ENCODE data around the gene SCT. TPM values are rescaled to one million over a fixed set of nuclear protein-coding genes. Genes with fewer than 3 reads are reported as not detected.

The SCT gene
- total and polyA plus RNA-seq, 4 donors, result not detected

GRCh38 chr11:586376-587316 is 40.3 kb downstream of the SCT start:
- Histone ChIP-seq H3K27ac (ENCODE audit: low read depth in 1 of 2, low read length in 1 of 2) (no peak overlapping the region), H3K9ac (ENCODE audit: insufficient read depth in 1 of 2, low read length in 2 of 2) (no peak overlapping the region), H3K9me3 (ENCODE audit: control insufficient read depth in 4 of 4, insufficient read depth in 3 of 4, low read length in 3 of 4) (no peaks in the 10 kb centered on the region), H3K4me3 (no peak overlapping the region), H3K4me1 (ENCODE audit: control insufficient read depth in 5 of 5, insufficient read depth in 5 of 5, low read length in 5 of 5) (peaks cover 0 to 3% (median 0%) of the 10 kb centered on the region in 5 donors), H3K27me3 (ENCODE audit: control insufficient read depth in 3 of 3, insufficient read depth in 3 of 3, low read length in 2 of 3) (no peaks in the 10 kb centered on the region), H3K36me3 (ENCODE audit: control insufficient read depth in 4 of 4, insufficient read depth in 4 of 4, low read length in 4 of 4) (peaks cover 8 to 53% (median 39%) of the 10 kb centered on the region in 4 donors)
- DNase-seq, result no peak
- TF ChIP-seq CTCF (IDR thresholded peaks at IDR 0.05; ENCODE audit: control extremely low read depth, extremely low read depth), result no peak
- WGBS, 2 donors, result 86 to 88% methylated on average over 32 of the region's 32 CpGs
- no peak for ATAC-seq (ENCODE audit: insufficient read depth, low FRiP score)

GRCh38 chr11:584287-584686 is 42.7 kb downstream of the SCT start:
- H3K36me3 ChIP-seq (ENCODE audit: control insufficient read depth in 4 of 4, insufficient read depth in 4 of 4, low read length in 4 of 4), result peaks cover 8 to 35% (median 30%) of the 10 kb centered on the region in 4 donors
- no peak overlapping the region for H3K9ac ChIP-seq (ENCODE audit: insufficient read depth in 1 of 2, low read length in 2 of 2)
- 97 to 98% methylated on average over 10 of the region's 10 CpGs for WGBS, 2 donors
- H3K4me3 ChIP-seq, result no peak overlapping the region
- H3K4me1 ChIP-seq (ENCODE audit: control insufficient read depth in 5 of 5, insufficient read depth in 5 of 5, low read length in 5 of 5), result peaks cover 0 to 12% (median 0%) of the 10 kb centered on the region in 5 donors
- H3K27ac ChIP-seq (ENCODE audit: low read depth in 1 of 2, low read length in 1 of 2), result no peak overlapping the region
- ATAC-seq (ENCODE audit: insufficient read depth, low FRiP score) (no peak), DNase-seq (no peak)
- no peaks in the 10 kb centered on the region for H3K27me3 ChIP-seq (ENCODE audit: control insufficient read depth in 3 of 3, insufficient read depth in 3 of 3, low read length in 2 of 3)
- TF ChIP-seq CTCF (IDR thresholded peaks at IDR 0.05; ENCODE audit: control extremely low read depth, extremely low read depth), result no peak
- no peaks in the 10 kb centered on the region for H3K9me3 ChIP-seq (ENCODE audit: control insufficient read depth in 4 of 4, insufficient read depth in 3 of 4, low read length in 3 of 4)

DNA sequence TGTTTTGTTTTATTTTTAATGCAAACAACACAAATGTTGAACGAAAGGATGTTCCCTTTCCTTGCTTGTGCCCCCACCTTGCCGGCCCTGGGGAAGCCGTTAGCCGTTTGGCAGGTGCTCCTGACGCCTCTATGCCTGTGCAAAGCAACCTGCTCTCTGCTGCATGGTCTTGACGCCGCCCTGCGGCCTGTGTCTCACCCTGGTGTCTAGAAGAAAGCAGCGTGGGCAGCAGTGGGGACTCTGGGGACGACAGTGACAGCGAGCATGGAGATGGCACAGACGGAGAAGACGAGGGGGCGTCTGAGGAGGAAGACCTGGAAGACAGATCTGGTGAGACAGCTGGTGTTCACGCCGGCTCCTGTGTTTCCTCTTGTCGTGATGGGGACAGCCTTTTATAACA is 45.2 kb downstream of the SCT start:
- no peak for DNase-seq
- Histone ChIP-seq H3K9me3 (ENCODE audit: control insufficient read depth in 4 of 4, insufficient read depth in 3 of 4, low read length in 3 of 4) (no peaks in the 10 kb centered on the region), H3K27ac (ENCODE audit: low read depth in 1 of 2, low read length in 1 of 2) (no peak overlapping the region), H3K36me3 (ENCODE audit: control insufficient read depth in 4 of 4, insufficient read depth in 4 of 4, low read length in 4 of 4) (peaks cover 5 to 28% (median 19%) of the 10 kb centered on the region in 4 donors), H3K9ac (ENCODE audit: insufficient read depth in 1 of 2, low read length in 2 of 2) (no peak overlapping the region), H3K4me3 (no peak overlapping the region), H3K27me3 (ENCODE audit: control insufficient read depth in 3 of 3, insufficient read depth in 3 of 3, low read length in 2 of 3) (no peaks in the 10 kb centered on the region), H3K4me1 (ENCODE audit: control insufficient read depth in 5 of 5, insufficient read depth in 5 of 5, low read length in 5 of 5) (peaks cover 0 to 30% (median 12%) of the 10 kb centered on the region in 5 donors)
- TF ChIP-seq CTCF (IDR thresholded peaks at IDR 0.05; ENCODE audit: control extremely low read depth, extremely low read depth), result no peak
- WGBS, 2 donors, result 82 to 87% methylated on average over 17 of the region's 17 CpGs
- ATAC-seq (ENCODE audit: insufficient read depth, low FRiP score), result no peak
